ENCODE data around the gene FRS3.

DNA sequence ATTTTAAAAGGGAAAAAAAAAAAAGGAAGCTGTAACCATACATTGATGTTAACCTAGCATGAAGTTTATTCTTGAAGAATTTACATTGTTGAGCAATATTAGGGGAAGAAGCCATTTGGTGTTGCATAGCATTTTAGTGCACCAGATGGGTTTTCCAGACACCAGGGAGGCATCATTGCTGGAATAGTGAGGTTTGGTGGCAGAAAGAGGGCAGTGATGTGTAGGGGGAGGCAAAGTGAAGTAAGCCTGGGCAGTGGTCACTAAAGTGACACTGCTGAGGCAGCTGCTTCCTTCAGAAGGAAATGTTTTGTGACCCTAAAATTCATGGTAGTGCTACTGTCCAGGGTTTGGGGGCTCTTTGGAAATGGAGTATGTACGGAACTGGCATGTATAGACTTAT, 10.3 kb upstream of the FRS3 start:
- TF ChIP-seq, protein P1, sequence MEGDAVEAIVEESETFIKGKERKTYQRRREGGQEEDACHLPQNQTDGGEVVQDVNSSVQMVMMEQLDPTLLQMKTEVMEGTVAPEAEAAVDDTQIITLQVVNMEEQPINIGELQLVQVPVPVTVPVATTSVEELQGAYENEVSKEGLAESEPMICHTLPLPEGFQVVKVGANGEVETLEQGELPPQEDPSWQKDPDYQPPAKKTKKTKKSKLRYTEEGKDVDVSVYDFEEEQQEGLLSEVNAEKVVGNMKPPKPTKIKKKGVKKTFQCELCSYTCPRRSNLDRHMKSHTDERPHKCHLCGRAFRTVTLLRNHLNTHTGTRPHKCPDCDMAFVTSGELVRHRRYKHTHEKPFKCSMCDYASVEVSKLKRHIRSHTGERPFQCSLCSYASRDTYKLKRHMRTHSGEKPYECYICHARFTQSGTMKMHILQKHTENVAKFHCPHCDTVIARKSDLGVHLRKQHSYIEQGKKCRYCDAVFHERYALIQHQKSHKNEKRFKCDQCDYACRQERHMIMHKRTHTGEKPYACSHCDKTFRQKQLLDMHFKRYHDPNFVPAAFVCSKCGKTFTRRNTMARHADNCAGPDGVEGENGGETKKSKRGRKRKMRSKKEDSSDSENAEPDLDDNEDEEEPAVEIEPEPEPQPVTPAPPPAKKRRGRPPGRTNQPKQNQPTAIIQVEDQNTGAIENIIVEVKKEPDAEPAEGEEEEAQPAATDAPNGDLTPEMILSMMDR (conservative IDR thresholded peaks at IDR 0.05), result no peak
- TF ChIP-seq EZH2 (IDR thresholded peaks at IDR 0.05; ENCODE audit: low read depth), result no peak

Measured in PC-9 (cell line).